HTERT RPE-1 (cell line): ENCODE results near the gene DHPS.

Experiments
- in situ Hi-C: fragments of 300-500 bp; cut with MboI; formaldehyde crosslinking; loops from 4 replicates; pipeline ENCODE4 v1.14.3; 2020; ENCODE audit warnings: low sequenced_read_pairs

The DHPS gene

GRCh38 chr19:12675940-12676339 is 5.7 kb downstream of the DHPS start:
- in situ Hi-C loops, result no loop called here

- in situ Hi-C loops, result no loop called here
Measured at GRCh38 chr19:12675399-12675798, 6.3 kb downstream of the DHPS start.

- in situ Hi-C loops, result no loop called here
Measured at GRCh38 chr19:12672744-12673143, 8.9 kb downstream of the DHPS start.

GRCh38 chr19:12670159-12670928 is 11.3 kb downstream of the DHPS start:
- in situ Hi-C loops, result no loop called here

GRCh38 chr19:12669270-12670158 is 12.2 kb downstream of the DHPS start:
- in situ Hi-C loops, result no loop called here

DNA sequence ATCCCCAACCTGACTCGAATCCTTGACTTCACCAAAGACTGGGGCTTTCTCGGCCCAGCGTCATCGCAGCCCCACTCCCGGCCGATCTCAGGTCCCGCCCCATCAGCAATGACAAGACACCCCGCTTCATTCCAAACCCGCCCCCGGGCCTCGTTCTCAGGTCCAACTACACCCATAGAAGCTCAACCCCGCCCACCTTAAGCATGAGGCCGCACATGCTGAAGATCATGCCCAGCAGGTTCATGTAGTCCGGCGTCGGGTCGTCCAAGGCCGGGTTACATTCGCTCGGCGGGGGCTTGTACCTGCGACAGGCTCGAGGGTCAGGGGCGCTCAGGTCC is 12.8 kb downstream of the DHPS start:
- in situ Hi-C loops, result no loop called here

- in situ Hi-C loops, result no loop called here
Measured at GRCh38 chr19:12668346-12668745, 13.3 kb downstream of the DHPS start.

GRCh38 chr19:12667731-12668302 is 13.9 kb downstream of the DHPS start:
- in situ Hi-C loops, result no loop called here

- in situ Hi-C loops, result no loop called here
Measured at GRCh38 chr19:12666265-12667048, 15.2 kb downstream of the DHPS start, which contains the start of the genes MAN2B1 and WDR83. TSS of gene MAN2B1 (minus strand) at chr19:12666742. CDS start at chr19:12666701, 41 bp downstream. TSS of gene WDR83 (plus strand) at chr19:12666807. CDS start at chr19:12669791, 2,984 bp downstream.

DNA sequence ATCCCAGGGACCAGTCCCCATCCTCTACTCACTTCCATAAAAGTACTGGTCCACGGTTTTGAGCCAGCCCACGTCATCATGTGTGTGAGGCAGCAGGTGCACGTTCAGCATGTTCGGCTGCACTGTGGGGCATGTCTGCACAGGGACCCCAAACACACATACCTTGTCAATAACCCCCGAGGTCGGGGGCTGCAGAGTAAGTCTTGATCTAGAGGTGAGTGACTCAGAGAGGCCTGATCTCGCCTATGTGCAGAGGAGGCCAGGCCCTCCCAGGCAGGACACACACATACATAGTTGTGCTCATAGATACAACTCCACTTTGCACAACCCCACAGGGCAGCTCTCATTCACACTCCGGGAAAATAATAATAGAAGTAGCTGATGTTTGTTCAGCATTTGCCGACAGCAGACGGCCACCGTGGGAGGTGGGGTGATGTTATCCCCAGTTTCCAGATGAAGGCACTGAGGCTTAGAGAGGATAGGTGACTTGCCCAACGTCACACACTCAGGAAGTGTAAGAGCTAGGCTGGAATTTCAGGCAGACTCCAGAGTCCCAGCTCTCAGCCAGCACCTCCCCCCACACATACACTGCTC is 15.9 kb downstream of the DHPS start:
- in situ Hi-C loops, result no loop called here

DNA sequence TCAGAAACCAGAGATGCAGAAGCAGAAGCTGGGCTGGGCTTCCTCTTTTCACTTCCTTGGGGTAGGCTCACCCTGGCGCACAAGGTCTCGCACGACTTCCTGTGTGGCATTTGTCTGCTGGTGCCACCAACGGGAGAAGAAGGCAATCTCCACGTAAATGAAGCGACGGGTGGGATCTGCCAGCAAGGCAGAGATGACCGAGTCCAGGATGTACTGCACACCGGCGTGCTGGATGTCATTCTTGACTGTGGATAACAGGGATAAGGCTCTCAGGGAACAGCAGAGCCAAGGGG is 16.5 kb downstream of the DHPS start:
- in situ Hi-C loops, result no loop called here

DNA sequence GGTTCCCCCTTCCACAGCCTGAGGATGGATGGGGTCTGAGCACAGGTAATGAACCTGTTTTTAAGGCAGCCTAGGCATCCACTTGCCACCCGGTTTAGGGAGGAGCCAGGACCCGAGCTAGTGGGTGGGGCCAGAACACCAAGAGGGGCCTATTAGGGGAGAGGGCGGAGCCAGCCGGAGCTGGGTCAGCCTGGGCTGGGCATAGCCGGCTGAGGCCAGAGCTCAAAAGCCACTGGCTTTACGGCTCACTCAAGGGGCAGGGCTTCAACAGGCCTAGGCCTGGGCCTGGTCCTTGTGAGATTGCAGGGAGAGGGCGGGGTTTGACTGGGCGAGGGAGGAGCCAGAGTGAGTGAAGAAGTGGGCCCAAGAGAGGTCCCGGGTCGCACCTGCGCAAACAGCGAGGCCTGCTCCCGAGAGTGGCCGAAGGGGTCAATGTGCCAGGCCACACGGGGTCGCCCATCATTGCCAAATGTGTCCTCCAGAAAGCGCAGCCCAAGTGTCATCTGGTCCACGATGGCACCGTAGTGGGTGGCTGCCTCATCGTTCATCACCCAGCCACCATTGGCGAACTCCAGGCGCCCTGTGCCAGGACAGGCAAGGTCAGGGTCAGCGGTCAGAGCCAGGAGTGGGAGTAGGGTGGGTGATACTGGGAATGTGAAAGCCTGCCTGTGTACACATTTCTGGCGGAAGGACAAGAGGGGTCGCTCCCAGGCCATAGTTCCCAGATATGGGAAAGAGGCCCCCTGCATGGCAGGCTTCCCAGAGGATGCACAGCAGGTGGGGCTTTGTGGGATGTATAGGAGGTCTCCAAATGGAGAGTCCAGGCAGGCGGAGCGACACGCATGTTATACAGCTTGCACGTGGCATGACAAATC is 17.0 kb downstream of the DHPS start:
- in situ Hi-C loops, result no loop called here

DNA sequence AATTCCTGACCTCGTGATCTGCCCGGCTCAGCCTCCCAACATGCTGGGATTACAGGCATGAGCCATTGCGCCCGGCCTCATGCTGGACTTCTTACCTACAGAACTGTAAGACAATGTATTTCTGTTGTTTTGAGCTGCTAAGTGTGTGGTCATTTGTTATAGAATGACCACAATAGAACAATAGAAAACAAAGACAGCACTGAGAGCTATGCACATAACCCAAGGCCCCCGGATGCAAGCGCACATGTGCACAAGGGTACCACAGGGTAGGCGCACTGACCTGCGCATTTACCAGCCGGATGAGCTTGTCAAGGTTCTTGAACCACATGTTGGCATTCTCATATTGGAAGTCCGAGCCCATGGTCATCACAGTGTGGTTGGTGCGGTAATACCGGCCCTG is 20.7 kb downstream of the DHPS start:
- in situ Hi-C loops, result no loop called here

DNA sequence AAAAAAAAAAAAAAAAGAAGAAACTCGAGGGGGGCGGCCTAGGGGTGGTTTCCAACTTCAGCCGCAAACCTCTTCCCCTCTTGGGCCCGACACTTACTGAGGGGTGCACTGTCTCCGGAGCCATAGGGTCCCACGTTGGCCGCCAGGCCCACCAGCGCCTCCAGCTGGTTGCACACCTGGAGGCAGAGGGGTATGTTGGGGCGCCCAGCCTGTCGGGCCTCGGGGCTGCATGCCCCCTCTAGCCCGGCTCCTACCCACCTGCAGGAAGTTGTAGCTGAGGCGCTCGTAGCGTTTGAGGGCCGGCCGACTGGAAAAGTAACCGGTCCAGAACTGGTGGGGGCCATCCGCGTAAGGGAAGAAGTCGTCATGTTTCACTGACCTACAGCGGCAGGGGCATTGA is 23.7 kb downstream of the DHPS start:
- in situ Hi-C loops, result no loop called here

DNA sequence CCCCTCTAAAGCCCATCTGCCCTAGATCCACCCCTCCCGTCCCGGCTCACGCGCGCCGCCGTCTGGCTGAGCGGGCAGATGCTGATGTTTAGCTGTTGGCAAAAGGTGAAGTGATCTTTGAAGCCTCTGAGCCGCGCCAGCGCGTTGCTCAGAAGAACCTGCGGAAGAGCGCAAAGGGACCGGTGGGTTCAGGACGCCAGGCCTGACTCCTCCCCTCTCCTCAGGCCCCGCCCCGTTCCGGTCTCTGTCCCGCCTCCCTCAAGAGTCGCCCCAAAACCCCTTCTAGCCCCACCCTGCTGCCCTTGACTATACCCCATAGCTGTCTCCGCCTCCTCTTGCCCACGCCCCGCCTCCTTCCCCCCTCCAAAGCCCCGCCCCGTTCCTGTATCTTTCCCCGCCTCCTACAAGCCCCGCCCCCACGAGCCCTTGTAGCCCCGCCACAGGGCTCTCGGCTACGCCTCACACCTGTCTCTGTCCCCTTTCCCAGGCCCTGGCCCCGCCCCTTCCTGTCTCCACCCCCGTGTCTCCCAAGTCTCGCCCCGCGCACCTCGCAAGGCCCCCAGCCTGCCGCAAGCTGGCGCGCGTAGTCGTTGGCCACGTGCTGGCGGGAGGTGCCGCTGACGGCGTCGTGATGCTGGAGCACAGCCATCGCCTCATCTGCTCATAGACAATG is 24.6 kb downstream of the DHPS start:
- in situ Hi-C loops, result no loop called here

DNA sequence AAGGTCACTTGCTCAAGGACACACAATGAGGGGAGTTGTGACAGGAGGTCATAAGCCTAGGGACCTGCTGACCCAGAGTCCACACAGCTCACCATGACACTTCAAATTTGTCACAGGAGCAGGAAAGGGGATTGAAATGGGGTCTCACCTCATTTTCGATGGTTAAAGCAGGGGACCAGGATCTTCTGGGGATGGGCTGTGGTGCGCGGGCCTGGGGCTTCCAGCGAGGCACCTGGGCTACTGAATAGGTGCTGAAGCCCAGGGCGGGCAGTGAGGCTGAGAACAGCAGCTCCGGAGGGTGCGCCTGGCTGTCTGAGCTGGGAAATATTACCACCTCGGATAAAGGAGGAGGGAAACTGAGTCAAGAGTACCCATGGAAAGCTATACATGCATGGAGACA is 26.1 kb downstream of the DHPS start:
- in situ Hi-C loops, result no loop called here

DNA sequence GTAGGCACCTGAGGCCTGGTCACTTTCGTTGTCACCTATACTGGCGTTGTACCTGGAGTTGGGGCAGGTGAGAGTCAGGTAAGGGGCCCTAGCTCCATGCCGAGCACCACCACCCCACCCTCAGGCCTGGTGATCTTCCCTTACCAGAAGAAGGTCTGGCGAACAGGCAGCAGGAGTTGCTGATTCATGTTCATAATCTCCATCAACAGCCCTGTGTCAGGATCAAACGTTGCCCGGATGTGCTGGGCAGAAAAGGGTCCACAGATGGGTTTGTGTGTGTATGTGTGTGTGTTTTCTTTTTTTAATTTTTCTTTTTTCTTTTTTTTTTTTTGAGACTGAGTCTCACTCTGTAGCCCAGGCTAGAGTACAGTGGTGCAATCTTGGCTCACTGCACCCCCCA is 29.5 kb downstream of the DHPS start:
- in situ Hi-C loops, result no loop called here

GRCh38 chr19:12649941-12650340 is 31.7 kb downstream of the DHPS start:
- in situ Hi-C loops, result no loop called here

DNA sequence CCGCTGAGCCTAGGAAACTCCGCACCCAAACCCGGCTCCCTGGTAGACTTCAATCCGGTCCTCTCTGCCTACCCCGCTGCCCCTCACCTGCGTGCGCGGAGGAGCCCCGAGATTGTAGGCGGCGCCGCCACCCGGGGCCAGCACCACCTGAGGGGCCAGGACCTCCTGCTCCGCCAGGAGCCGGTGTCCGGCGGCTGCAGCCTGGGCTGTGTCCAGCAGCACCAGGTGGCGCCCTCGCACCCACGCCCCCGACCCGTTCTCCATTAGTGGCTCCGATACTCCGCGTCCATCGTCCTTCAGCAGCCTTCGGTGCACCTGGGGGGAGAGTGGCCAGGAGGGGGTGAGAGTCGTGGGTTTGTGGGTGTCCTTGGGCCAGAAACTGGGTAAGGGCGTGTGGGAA is 33.6 kb downstream of the DHPS start:
- in situ Hi-C loops, result no loop called here
